ENCODE results near the gene E2F4.

DNA sequence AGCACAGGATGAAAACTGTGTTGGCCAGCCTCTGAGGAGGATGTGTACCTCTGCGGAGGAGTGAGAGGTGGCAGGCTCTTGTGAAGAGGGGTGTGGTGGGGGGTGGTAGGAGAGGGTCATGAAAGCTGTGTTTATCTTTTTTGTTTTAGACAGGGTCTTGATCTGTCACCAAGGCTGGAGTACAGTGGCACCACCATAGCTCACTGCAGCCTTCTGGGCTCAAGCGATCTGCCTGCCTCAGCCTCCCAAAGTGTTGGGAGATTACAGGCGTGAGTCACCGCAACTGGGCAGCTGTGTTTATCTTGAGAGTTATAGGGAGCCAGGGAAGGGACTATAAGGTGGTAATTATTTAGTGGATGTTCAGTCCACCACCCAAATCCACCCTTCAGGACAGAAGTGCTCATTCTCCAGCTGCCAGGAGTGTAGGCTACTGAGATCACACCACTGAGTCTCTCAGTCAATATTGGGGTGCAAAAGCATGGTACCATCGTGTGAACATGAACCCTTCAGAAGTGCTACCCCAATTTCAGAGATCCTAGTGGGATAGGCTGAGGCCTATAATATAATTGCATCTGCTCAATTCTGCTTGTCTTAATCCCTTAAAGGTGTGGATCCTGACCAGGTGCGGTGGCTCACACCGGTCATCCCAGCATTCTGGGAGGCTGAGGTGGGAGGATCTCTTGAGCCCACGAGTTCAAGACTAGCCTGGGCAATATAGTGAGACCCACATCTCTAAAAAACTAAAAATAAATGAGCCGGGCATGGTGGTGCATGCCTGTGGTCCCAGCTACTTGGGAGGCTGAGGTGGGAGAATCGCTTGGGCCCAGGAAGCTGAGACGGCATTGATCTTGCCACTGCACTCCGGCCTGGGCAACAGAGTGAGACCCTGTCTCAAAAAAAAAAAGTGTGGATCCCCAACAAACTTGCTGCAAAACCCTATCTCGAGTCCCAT, 1.2 kb upstream of the E2F4 start:
- TF ChIP-seq CTCF (IDR thresholded peaks at IDR 0.05 in 8 of 11, conservative IDR thresholded peaks at IDR 0.05 in 3 of 11) = no peak
- TF ChIP-seq POLR2A (IDR thresholded peaks at IDR 0.05) = no peak

All from spleen (tissue), 7 donors.